Common myeloid progenitor, CD34-positive (primary cell): ENCODE data around the gene INMT.

Source experiments
- CTCF ChIA-PET: fragments of 350-600 bp; sonication (Branson Sonifier 250); formaldehyde crosslinking; loops from one replicate; lab custom pipeline; 2021; ENCODE audit warnings: antibody characterized with exemption; lab: Charles Lee
- POLR2A ChIA-PET: fragments of 350-600 bp; sonication (Branson Sonifier 250); formaldehyde crosslinking; loops from one replicate; lab custom pipeline; 2021; ENCODE audit warnings: antibody characterized with exemption; lab: Charles Lee
- DNase-seq, 3 donors: peaks; one replicate each; pipeline versions ENCODE4 v3.0.0 to v3.0.0-alpha.2; 2013
- H3K27ac ChIP-seq, 2 experiments: 1 replicate in 1 of 2; 2 replicates in 1 of 2; pipeline ENCODE4 v1.7.0; 2013; ENCODE audit warnings: inconsistent platforms in 2 of 2, low read length in 2 of 2, mild to moderate bottlenecking in 2 of 2, low read depth in 1 of 2, moderate library complexity in 1 of 2; ENCODE audit not compliant: severe bottlenecking in 2 of 2, insufficient read depth in 1 of 2, poor library complexity in 1 of 2
- H3K27me3 ChIP-seq, 5 experiments: replicated peaks in 2 of 5; 1 replicate in 3 of 5; 2 replicates in 2 of 5; pipeline versions ENCODE4 v1.6.1 to v1.7.0; 2013; ENCODE audit warnings: low read length in 4 of 5, mild to moderate bottlenecking in 2 of 5, moderate library complexity in 2 of 5, inconsistent platforms in 1 of 5; ENCODE audit not compliant: insufficient read depth in 5 of 5, control insufficient read depth in 4 of 5
- H3K36me3 ChIP-seq, 4 experiments: 1 replicate in 2 of 4; 2 replicates in 2 of 4; pipeline versions ENCODE4 v1.6.1 to v1.7.0; 2013; ENCODE audit warnings: low read length in 3 of 4, control low read depth in 1 of 4, mild to moderate bottlenecking in 1 of 4; ENCODE audit not compliant: control insufficient read depth in 4 of 4, insufficient read depth in 4 of 4
- H3K4me1 ChIP-seq, 4 experiments: 1 replicate in 3 of 4; 2 replicates in 1 of 4; pipeline versions ENCODE4 v1.6.1 to v1.7.1; 2013; ENCODE audit warnings: low read length in 3 of 4, mild to moderate bottlenecking in 3 of 4, control low read depth in 1 of 4, inconsistent platforms in 1 of 4, moderate library complexity in 1 of 4; ENCODE audit not compliant: control insufficient read depth in 4 of 4, insufficient read depth in 4 of 4; ENCODE audit errors: control extremely low read depth in 1 of 4
- H3K4me3 ChIP-seq, 7 experiments: 1 replicate in 4 of 7; 2 replicates in 3 of 7; pipeline versions ENCODE4 v1.5.1 to v1.7.0; 2013; ENCODE audit warnings: mild to moderate bottlenecking in 7 of 7, low read length in 6 of 7, moderate library complexity in 6 of 7, inconsistent platforms in 2 of 7, low read depth in 2 of 7, control low read depth in 1 of 7; ENCODE audit not compliant: insufficient read depth in 4 of 7, control insufficient read depth in 1 of 7; ENCODE audit errors: extremely low read depth in 1 of 7
- H3K9me3 ChIP-seq, 5 experiments: 1 replicate in 4 of 5; 2 replicates in 1 of 5; pipeline versions ENCODE4 v1.6.1 to v1.7.1; 2013; ENCODE audit warnings: low read length in 4 of 5, mild to moderate bottlenecking in 2 of 5, inconsistent platforms in 1 of 5, low read depth in 1 of 5, moderate library complexity in 1 of 5; ENCODE audit not compliant: control insufficient read depth in 4 of 5, insufficient read depth in 2 of 5; ENCODE audit errors: control extremely low read depth in 1 of 5
- WGBS: methylation state at CpG from one replicate; pipeline ENCODE4 v1.1.5; 2013; ENCODE audit not compliant: insufficient coverage; 5-methylcytosine and 5-hydroxymethylcytosine counted together

INMT gene

GRCh38 chr7:30770845-30771173 is 18.9 kb downstream of the INMT start:
- Histone ChIP-seq H3K4me3 (peak overlapping the region; percentile 73 to 92 (median 82)), H3K4me1 (peaks cover 3 to 17% (median 9%) of the 10 kb centered on the region in 4 experiments), H3K9me3 (no peaks in the 10 kb centered on the region), H3K36me3 (no peaks in the 10 kb centered on the region), H3K27me3 (peaks cover 0 to 2% (median 0%) of the 10 kb centered on the region in 5 experiments), H3K27ac (peak overlapping the region in 1 of 2 experiments; percentile 77)
- ChIA-PET CTCF (no interaction called here), POLR2A (no interaction called here)
- no peak for DNase-seq
- WGBS: 75% methylated on average over 9 of the region's 9 CpGs

GRCh38 chr7:30771174-30771879 is 19.4 kb downstream of the INMT start, which contains the start of gene MINDY4:
MINDY4 (plus strand) TSS chr7:30771417; CDS start chr7:30771494, 77 bp downstream.
- POLR2A ChIA-PET: no interaction called here
- Histone ChIP-seq H3K4me3 (peak within 1 kb of the TSS; percentile 73 to 92 (median 82)), H3K36me3 (no peaks in the 10 kb centered on the region), H3K27ac (peak within 1 kb of the TSS; percentile 18 to 77), H3K9me3 (no peaks in the 10 kb centered on the region), H3K4me1 (peaks cover 3 to 17% (median 9%) of the 10 kb centered on the region in 4 experiments), H3K27me3 (peaks cover 0 to 2% (median 0%) of the 10 kb centered on the region in 5 experiments)
- WGBS: 2% methylated on average over 53 of the region's 62 CpGs
- CTCF ChIA-PET: interaction anchor here (1.3 kb wide), 1 partner anchor 30 kb away, joined by 5 read pairs; no protein-coding TSS in a partner anchor
- peak; percentile 67 to 82 (median 76) for DNase-seq

DNA sequence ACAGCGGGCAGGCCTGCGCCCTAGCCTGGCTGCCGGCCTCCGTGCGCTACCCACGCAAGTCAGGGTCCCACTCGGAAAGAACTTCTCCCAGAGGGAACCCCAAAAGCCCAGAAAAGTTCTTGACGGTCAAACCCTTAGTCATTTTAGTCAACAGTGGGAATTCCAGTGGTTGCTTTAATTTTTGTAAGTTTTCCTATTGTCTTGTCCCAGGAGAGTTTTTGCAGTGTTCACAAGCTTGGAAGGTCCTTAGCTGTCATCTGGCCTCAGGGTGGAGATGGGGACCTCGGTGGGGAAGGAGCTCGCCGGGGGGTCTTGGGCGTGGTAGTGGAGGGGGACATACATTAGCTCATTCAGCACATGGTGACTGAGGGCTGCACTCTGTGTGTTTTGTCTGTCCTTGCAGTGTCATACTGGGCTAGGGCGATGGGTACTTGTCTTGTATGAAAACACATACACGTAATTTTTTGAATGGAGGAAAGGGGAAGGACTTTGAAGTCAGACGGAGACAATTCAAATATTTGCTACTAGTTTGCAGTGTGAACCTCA is 20.0 kb downstream of the INMT start:
- no peaks in the 10 kb centered on the region for H3K36me3 ChIP-seq
- CTCF ChIA-PET: interaction anchor here (1.3 kb wide), 1 partner anchor 30 kb away, joined by 5 read pairs; no protein-coding TSS in a partner anchor
- 1% methylated on average over 14 of the region's 15 CpGs for WGBS
- no peaks in the 10 kb centered on the region for H3K9me3 ChIP-seq
- peak overlapping the region; percentile 18 to 77 for H3K27ac ChIP-seq
- peak; percentile 9 to 76 (median 70) for DNase-seq
- peaks cover 3 to 17% (median 9%) of the 10 kb centered on the region in 4 experiments for H3K4me1 ChIP-seq
- H3K27me3 ChIP-seq: peaks cover 0 to under 1% (median 0%) of the 10 kb centered on the region in 5 experiments
- H3K4me3 ChIP-seq: peak overlapping the region; percentile 73 to 92 (median 82)
- POLR2A ChIA-PET: no interaction called here

DNA sequence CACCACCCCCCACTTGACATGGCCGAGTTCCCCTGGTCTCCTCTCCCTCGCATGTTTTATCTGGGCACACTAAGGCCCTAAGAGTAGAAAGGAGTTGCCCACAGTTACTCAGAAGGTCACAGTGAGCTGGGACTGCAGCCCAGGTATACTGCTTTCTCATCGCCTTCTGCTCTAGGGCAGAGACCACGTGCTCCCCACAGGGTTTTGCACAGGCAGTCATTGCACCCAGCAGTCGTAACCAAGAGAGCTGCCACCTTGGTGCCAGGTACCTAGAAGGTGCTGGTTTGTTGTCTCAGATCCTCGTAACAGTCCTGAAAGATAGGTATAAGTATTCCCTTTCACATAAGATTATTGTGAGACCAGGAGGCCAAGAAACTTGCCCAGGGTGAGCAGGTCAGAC is 21.0 kb downstream of the INMT start:
- no peaks in the 10 kb centered on the region for H3K36me3 ChIP-seq
- peaks cover 3 to 17% (median 9%) of the 10 kb centered on the region in 4 experiments for H3K4me1 ChIP-seq
- H3K9me3 ChIP-seq: no peaks in the 10 kb centered on the region
- POLR2A ChIA-PET: no interaction called here
- H3K27ac ChIP-seq: no peak overlapping the region
- H3K27me3 ChIP-seq: no peaks in the 10 kb centered on the region
- WGBS: 89% methylated on average over 4 of the region's 6 CpGs
- no peak overlapping the region for H3K4me3 ChIP-seq
- DNase-seq: no peak
- CTCF ChIA-PET: interaction anchor here (1.5 kb wide), 1 partner anchor 26 kb away, joined by 3 read pairs; no protein-coding TSS in a partner anchor

DNA sequence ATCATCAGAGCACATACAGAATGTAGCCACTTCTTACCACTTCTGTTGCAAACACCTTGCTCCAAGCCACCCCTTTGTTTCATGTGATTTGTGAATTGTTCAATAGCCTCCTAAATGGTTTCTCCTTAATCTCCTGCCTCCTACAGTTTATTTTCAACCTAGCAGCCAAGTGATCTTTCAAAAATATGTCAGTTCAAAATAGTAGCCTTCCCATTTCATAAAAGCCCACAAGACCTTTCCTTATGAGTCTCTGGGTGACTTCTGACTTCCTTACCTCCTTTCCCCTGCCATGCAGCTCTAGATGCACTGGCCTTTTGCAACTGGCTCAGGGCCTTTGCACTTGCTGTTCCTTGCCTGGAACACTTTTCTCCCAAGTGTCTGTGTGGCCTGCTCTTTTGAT is 24.1 kb downstream of the INMT start:
- Histone ChIP-seq H3K4me3 (no peak overlapping the region), H3K36me3 (peaks cover 0 to 6% (median 0%) of the 10 kb centered on the region in 4 experiments), H3K27me3 (no peaks in the 10 kb centered on the region), H3K9me3 (no peaks in the 10 kb centered on the region), H3K4me1 (peaks cover 3 to 15% (median 9%) of the 10 kb centered on the region in 4 experiments), H3K27ac (no peak overlapping the region)
- POLR2A ChIA-PET: no interaction called here
- CTCF ChIA-PET: no interaction called here
- no peak for DNase-seq

DNA sequence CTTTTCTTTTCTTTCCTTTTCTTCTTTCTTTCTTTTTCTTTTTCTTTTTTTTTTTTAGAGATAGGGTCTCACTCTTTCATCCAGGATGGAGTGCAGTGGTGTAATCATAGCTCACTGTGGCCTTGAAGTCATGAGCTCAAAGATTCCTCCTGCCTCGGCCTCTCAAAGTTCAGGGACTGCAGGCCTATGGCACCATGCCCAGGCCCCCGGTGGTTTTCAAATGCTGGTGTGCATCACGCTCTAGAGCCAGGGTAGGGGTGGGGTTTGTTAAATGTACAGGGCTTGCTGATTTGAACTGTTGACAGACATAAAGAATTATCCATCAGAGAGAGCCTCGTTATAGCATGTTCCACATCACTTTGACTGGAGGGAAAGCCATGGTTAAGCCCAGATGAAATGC is 25.0 kb downstream of the INMT start:
- Histone ChIP-seq H3K4me3 (no peak overlapping the region), H3K4me1 (peaks cover 3 to 8% (median 7%) of the 10 kb centered on the region in 4 experiments), H3K36me3 (peaks cover 0 to 6% (median 0%) of the 10 kb centered on the region in 4 experiments), H3K27me3 (no peaks in the 10 kb centered on the region), H3K9me3 (no peaks in the 10 kb centered on the region), H3K27ac (no peak overlapping the region)
- 100% methylated on average over 1 of the region's 4 CpGs for WGBS
- POLR2A ChIA-PET: no interaction called here
- no peak for DNase-seq
- CTCF ChIA-PET: interaction anchor here (0.6 kb wide), 1 partner anchor 36 kb away, joined by 3 read pairs; no protein-coding TSS in a partner anchor
